AG04450 (cell line): ENCODE measurements around the gene TTLL9. TPM values are rescaled to one million over a fixed set of nuclear protein-coding genes. Genes with fewer than 3 reads are reported as not detected.

ENCODE experiments used
- CTCF ChIA-PET: fragments of 300-600, 350-600 bp; formaldehyde crosslinking; extraction: SDS; loops from one replicate; lab custom pipeline; 2022; ENCODE audit warnings: antibody characterized with exemption, inconsistent platforms; lab: Charles Lee
- POLR2A ChIA-PET: fragments of 350-600 bp; formaldehyde crosslinking; extraction: SDS; loops from one replicate; lab custom pipeline; 2021; ENCODE audit warnings: antibody characterized with exemption, inconsistent platforms; lab: Yijun Ruan, JAX
- DNase-seq: peaks from one replicate; pipeline ENCODE4 v3.0.0-alpha.2; 2011; ENCODE audit warnings: low read depth, low spot score
- H3K27ac ChIP-seq: one replicate; pipeline ENCODE4 v1.5.1; 2012; ENCODE audit warnings: low read depth, low read length, control low read depth
- H3K27me3 ChIP-seq: one replicate; pipeline ENCODE4 v1.6.0; 2012; ENCODE audit warnings: low read length; ENCODE audit not compliant: control insufficient read depth, insufficient read depth
- H3K4me3 ChIP-seq: 2 replicates; pipeline ENCODE4 v1.5.1; 2011; ENCODE audit warnings: mild to moderate bottlenecking, low read depth, low read length, control low read depth
- H3K9me3 ChIP-seq: 2 replicates; pipeline ENCODE4 v1.5.1; 2012; ENCODE audit warnings: low read length; ENCODE audit not compliant: control insufficient read depth, insufficient read depth
- polyA plus RNA-seq: library from polyadenylated mRNA; depleted of rRNA; stranded (reverse); fragments of >200 nt; gene quantifications from 2 replicates; pipeline ENCODE4 v1.2.3, GENCODE V29; 2011
- TF ChIP-seq, protein P1 (sequence below): IDR thresholded peaks from 2 replicates; pipeline ENCODE4 v1.5.1; 2011; ENCODE audit warnings: low read depth, low read length, control low read depth, inconsistent platforms

Gene TTLL9
- polyA plus RNA-seq, 1 experiment, result not detected

DNA sequence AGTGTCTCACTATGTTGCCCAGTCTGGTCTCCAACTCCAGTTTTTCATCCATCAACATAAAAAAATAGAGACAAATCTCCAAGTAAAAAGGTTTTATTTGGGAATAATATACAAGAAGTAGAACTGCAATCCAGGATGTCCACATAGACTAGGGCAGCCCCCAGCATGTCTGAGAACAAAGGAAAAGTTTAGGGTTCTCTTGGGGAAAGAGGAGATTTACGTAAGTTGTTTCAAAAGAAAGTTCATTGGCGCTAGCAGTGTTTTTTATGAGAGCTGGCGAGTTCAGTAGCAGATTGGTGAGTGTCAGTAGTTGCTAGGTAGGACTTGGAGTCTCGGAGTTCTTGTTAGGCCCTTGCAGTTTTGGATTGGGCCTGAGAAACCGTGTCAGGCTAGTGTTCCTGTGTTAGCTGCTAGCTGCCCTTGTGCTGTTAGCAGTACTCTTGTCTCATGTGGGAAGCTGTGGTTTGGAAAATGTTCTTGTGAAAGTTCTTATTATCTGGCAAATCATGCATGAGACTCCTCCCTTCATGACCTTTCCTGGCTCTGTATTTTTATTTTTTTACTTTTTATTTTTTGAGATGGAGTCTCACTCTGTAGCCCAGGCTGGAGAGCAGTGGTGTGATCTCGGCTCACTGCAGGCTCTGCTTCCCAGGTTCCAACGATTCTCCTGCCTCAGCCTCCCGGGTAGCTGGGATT, 24.7 kb downstream of the TTLL9 start:
- CTCF ChIA-PET, result interaction anchor here (3.0 kb wide), 1 partner anchor 42 kb away, joined by 12 read pairs; no protein-coding TSS in a partner anchor
- Histone ChIP-seq H3K9me3 (no peaks in the 10 kb centered on the region), H3K27ac (no peak overlapping the region), H3K4me3 (no peak overlapping the region), H3K27me3 (peaks cover 16% of the 10 kb centered on the region)
- no peak for DNase-seq
- TF ChIP-seq, protein P1, sequence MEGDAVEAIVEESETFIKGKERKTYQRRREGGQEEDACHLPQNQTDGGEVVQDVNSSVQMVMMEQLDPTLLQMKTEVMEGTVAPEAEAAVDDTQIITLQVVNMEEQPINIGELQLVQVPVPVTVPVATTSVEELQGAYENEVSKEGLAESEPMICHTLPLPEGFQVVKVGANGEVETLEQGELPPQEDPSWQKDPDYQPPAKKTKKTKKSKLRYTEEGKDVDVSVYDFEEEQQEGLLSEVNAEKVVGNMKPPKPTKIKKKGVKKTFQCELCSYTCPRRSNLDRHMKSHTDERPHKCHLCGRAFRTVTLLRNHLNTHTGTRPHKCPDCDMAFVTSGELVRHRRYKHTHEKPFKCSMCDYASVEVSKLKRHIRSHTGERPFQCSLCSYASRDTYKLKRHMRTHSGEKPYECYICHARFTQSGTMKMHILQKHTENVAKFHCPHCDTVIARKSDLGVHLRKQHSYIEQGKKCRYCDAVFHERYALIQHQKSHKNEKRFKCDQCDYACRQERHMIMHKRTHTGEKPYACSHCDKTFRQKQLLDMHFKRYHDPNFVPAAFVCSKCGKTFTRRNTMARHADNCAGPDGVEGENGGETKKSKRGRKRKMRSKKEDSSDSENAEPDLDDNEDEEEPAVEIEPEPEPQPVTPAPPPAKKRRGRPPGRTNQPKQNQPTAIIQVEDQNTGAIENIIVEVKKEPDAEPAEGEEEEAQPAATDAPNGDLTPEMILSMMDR, result no peak
- POLR2A ChIA-PET, result interaction anchor here (0.6 kb wide), 1 partner anchor 27 kb away, joined by 3 read pairs; no protein-coding TSS in a partner anchor

GRCh38 chr20:31896049-31896448, 25.6 kb downstream of the TTLL9 start:
- Histone ChIP-seq H3K27ac (no peak overlapping the region), H3K4me3 (no peak overlapping the region), H3K9me3 (no peaks in the 10 kb centered on the region), H3K27me3 (peaks cover 16% of the 10 kb centered on the region)
- ChIA-PET POLR2A (no interaction called here), CTCF (interaction anchor here (3.0 kb wide), 1 partner anchor 43 kb away, joined by 12 read pairs; no protein-coding TSS in a partner anchor)
- no peak for DNase-seq
- TF ChIP-seq, protein P1, result no peak

GRCh38 chr20:31897541-31897940, 27.1 kb downstream of the TTLL9 start:
- ChIA-PET POLR2A (no interaction called here), CTCF (interaction anchor here (0.9 kb wide), 2 partner anchors 54 to 134 kb away, joined by 3 read pairs; partner anchors contain the start of gene PDRG1)
- TF ChIP-seq, protein P1, result no peak
- H3K27ac ChIP-seq, result no peak overlapping the region
- no peak for DNase-seq
- no peaks in the 10 kb centered on the region for H3K9me3 ChIP-seq
- H3K4me3 ChIP-seq, result no peak overlapping the region
- H3K27me3 ChIP-seq, result peaks cover 21% of the 10 kb centered on the region

- peaks cover 21% of the 10 kb centered on the region for H3K27me3 ChIP-seq
- DNase-seq, result no peak
- no peaks in the 10 kb centered on the region for H3K9me3 ChIP-seq
- no peak overlapping the region for H3K4me3 ChIP-seq
- H3K27ac ChIP-seq, result no peak overlapping the region
- ChIA-PET POLR2A (no interaction called here), CTCF (no interaction called here)
- TF ChIP-seq, protein P1, result no peak
Measured at GRCh38 chr20:31901615-31902014, 31.2 kb downstream of the TTLL9 start.
